ENCODE data around the gene TIAM2.

- TF ChIP-seq POLR2AphosphoS5 (IDR thresholded peaks at IDR 0.05): no peak
- no peak for TF ChIP-seq CTCF (IDR thresholded peaks at IDR 0.05 in 8 of 11, conservative IDR thresholded peaks at IDR 0.05 in 3 of 11)
Observed at GRCh38 chr6:155290491-155290890, 295.4 kb downstream of the TIAM2 start.

Data from spleen (tissue), 7 donors.